WERI-Rb-1 (cell line): ENCODE data around the gene PGP.

Source experiments
- DNase-seq: peaks from one replicate; pipeline ENCODE4 v3.0.0-alpha.2; 2020
- H3K27ac ChIP-seq: fragments of 250-450 bp; sonication (Bioruptor Pico); 2 replicates; pipeline ENCODE4 v1.5.1; 2020; ENCODE audit warnings: mild to moderate bottlenecking, moderate library complexity
- H3K27me3 ChIP-seq: fragments of 250-450 bp; sonication (Bioruptor Pico); 2 replicates; pipeline ENCODE4 v1.5.1; 2021; ENCODE audit warnings: mild to moderate bottlenecking, low read depth, moderate library complexity; ENCODE audit not compliant: insufficient read depth, severe bottlenecking
- H3K36me3 ChIP-seq: fragments of 250-450 bp; sonication (Bioruptor Pico); 2 replicates; pipeline ENCODE4 v1.5.1; 2020; ENCODE audit warnings: mild to moderate bottlenecking, moderate library complexity
- H3K4me3 ChIP-seq: 2 replicates; pipeline ENCODE4 v1.5.1; 2011; ENCODE audit warnings: low read depth, mild to moderate bottlenecking, control low read depth, low read length
- H3K9me3 ChIP-seq: fragments of 250-450 bp; sonication (Bioruptor Pico); 2 replicates; pipeline ENCODE4 v1.5.1; 2021; ENCODE audit warnings: mild to moderate bottlenecking, moderate library complexity; ENCODE audit not compliant: severe bottlenecking
- CTCF ChIP-seq: IDR thresholded peaks from 2 replicates; pipeline ENCODE4 v1.5.1; 2011; ENCODE audit warnings: low read depth, mild to moderate bottlenecking, control low read depth, inconsistent platforms, low read length

Gene PGP

GRCh38 chr16:2167068-2167638 lies 47.5 kb downstream of the PGP start:
- peaks cover 8% of the 10 kb centered on the region for H3K9me3 ChIP-seq
- no peak overlapping the region for H3K27ac ChIP-seq
- TF ChIP-seq CTCF = no peak
- no peaks in the 10 kb centered on the region for H3K27me3 ChIP-seq
- H3K4me3 ChIP-seq = no peak overlapping the region
- DNase-seq = no peak
- peaks cover 46% of the 10 kb centered on the region for H3K36me3 ChIP-seq

- no peak overlapping the region for H3K4me3 ChIP-seq
- peaks cover 8% of the 10 kb centered on the region for H3K9me3 ChIP-seq
- no peak overlapping the region for H3K27ac ChIP-seq
- H3K36me3 ChIP-seq = peaks cover 39% of the 10 kb centered on the region
- TF ChIP-seq CTCF = no peak
- no peak for DNase-seq
- H3K27me3 ChIP-seq = no peaks in the 10 kb centered on the region
Observed at GRCh38 chr16:2166263-2167067, 48.2 kb downstream of the PGP start.

- no peak for DNase-seq
- TF ChIP-seq CTCF = no peak
- H3K27ac ChIP-seq = no peak overlapping the region
- peaks cover 38% of the 10 kb centered on the region for H3K36me3 ChIP-seq
- no peaks in the 10 kb centered on the region for H3K27me3 ChIP-seq
- peaks cover 8% of the 10 kb centered on the region for H3K9me3 ChIP-seq
- H3K4me3 ChIP-seq = no peak overlapping the region
Observed at GRCh38 chr16:2165861-2166260, 48.8 kb downstream of the PGP start.

GRCh38 chr16:2163211-2163881 lies 51.3 kb downstream of the PGP start:
- H3K9me3 ChIP-seq = peaks cover 8% of the 10 kb centered on the region
- no peak for DNase-seq
- H3K36me3 ChIP-seq = peaks cover 39% of the 10 kb centered on the region
- H3K27me3 ChIP-seq = no peaks in the 10 kb centered on the region
- no peak overlapping the region for H3K27ac ChIP-seq
- no peak for TF ChIP-seq CTCF
- no peak overlapping the region for H3K4me3 ChIP-seq

GRCh38 chr16:2162676-2163118 lies 51.9 kb downstream of the PGP start:
- H3K27me3 ChIP-seq = no peaks in the 10 kb centered on the region
- no peak overlapping the region for H3K27ac ChIP-seq
- H3K4me3 ChIP-seq = no peak overlapping the region
- H3K36me3 ChIP-seq = peaks cover 39% of the 10 kb centered on the region
- no peak for TF ChIP-seq CTCF
- DNase-seq = no peak
- H3K9me3 ChIP-seq = peaks cover 8% of the 10 kb centered on the region
